ENCODE measurements around the gene WDR54.
"Not testable (repeated sequence)": the region's sequence is repeated elsewhere in the genome, so short reads cannot be mapped to it uniquely, and the experiment has no call there.

The WDR54 gene

GRCh38 chr2:74440378-74441169 is 19.0 kb downstream of the WDR54 start:
- Histone ChIP-seq H2AFZ (ENCODE audit: low read depth) (peak overlapping the region; percentile 75), H3K4me1 (ENCODE audit: low read depth, poor library complexity, severe bottlenecking) (peaks cover 12% of the 10 kb centered on the region), H3K9ac (peak overlapping the region; percentile 67), H3K4me2 (peak overlapping the region; percentile 63), H3K79me2 (ENCODE audit: insufficient read depth, low read depth) (no peaks in the 10 kb centered on the region), H3K36me3 (ENCODE audit: insufficient read depth) (no peaks in the 10 kb centered on the region), H3K4me3 (IDR thresholded peaks at IDR 0.05; ENCODE audit: insufficient read depth, low read depth, low read length) (peak overlapping the region; percentile 87), H3K27me3 (ENCODE audit: insufficient read depth, low read depth) (no peaks in the 10 kb centered on the region), H3K27ac (0 out of 2 replicates have a peak overlapping the region, but pooled peaks have one; percentile 12), H4K20me1 (ENCODE audit: insufficient read depth) (no peaks in the 10 kb centered on the region)
- TF ChIP-seq, protein P1, sequence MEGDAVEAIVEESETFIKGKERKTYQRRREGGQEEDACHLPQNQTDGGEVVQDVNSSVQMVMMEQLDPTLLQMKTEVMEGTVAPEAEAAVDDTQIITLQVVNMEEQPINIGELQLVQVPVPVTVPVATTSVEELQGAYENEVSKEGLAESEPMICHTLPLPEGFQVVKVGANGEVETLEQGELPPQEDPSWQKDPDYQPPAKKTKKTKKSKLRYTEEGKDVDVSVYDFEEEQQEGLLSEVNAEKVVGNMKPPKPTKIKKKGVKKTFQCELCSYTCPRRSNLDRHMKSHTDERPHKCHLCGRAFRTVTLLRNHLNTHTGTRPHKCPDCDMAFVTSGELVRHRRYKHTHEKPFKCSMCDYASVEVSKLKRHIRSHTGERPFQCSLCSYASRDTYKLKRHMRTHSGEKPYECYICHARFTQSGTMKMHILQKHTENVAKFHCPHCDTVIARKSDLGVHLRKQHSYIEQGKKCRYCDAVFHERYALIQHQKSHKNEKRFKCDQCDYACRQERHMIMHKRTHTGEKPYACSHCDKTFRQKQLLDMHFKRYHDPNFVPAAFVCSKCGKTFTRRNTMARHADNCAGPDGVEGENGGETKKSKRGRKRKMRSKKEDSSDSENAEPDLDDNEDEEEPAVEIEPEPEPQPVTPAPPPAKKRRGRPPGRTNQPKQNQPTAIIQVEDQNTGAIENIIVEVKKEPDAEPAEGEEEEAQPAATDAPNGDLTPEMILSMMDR (conservative IDR thresholded peaks at IDR 0.05; ENCODE audit: low read depth, low read length), result no peak

- TF ChIP-seq, protein P1 (conservative IDR thresholded peaks at IDR 0.05; ENCODE audit: low read depth, low read length), result no peak
- H3K9ac ChIP-seq, result peak overlapping the region; percentile 67; the same call in 1 of the 2 replicates
- no peaks in the 10 kb centered on the region for H3K27me3 ChIP-seq (ENCODE audit: insufficient read depth, low read depth)
- H2AFZ ChIP-seq (ENCODE audit: low read depth), result peak overlapping the region; percentile 75
- H4K20me1 ChIP-seq (ENCODE audit: insufficient read depth), result no peaks in the 10 kb centered on the region
- peak overlapping the region; percentile 63; the same call in 1 of the 2 replicates for H3K4me2 ChIP-seq
- no peak overlapping the region for H3K4me3 ChIP-seq (IDR thresholded peaks at IDR 0.05; ENCODE audit: insufficient read depth, low read depth, low read length)
- H3K36me3 ChIP-seq (ENCODE audit: insufficient read depth), result no peaks in the 10 kb centered on the region
- no peaks in the 10 kb centered on the region for H3K79me2 ChIP-seq (ENCODE audit: insufficient read depth, low read depth)
- H3K27ac ChIP-seq, result no peak overlapping the region
- H3K4me1 ChIP-seq (ENCODE audit: low read depth, poor library complexity, severe bottlenecking), result peaks cover 12% of the 10 kb centered on the region
Measured at GRCh38 chr2:74441170-74441689, 19.7 kb downstream of the WDR54 start.

DNA sequence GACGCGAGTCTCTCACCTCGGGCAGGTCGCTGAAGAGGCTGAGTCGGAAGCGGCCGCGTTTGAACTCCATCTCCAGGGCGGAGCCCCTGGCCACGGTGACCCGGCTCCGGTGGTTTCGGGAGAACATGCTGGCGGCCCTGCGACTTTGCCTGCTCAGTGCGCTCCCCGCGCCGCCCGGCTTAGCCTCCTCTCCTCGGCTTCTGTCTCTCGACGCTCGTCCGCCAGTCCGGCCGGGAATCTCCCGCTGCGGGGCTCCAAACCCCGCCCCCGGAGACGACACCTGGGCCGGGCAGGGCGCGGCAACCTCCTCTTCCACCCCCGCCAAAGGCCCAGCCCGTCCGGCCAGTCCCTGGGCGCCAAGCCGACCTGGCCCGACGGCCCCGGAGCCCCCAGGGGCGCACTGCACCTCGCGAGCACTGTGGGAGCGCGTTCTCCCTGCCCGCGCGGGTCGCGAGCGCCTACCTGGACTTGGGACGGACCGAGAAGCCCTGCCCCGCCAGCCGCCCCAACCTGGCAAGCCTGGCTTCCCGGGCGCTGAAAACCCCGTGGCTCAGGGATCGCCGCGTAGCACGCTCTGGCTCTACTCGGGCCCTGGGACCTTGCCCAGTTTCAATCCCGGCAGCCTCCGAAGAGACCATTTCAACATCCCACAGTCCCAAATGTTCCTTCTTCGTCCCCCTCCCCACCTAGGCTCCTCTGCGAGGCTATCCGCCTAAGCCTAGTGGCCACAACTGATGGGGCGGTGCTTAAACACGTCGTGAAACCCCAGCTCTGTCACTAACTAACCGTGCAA is 20.4 kb downstream of the WDR54 start, which contains the start of gene RTKN:
Gene RTKN, minus strand, starts transcription at position 248 of the 793 bp plus-strand sequence. Its CDS starts 121 bp downstream, at position 127.
- Histone ChIP-seq H3K27me3 (ENCODE audit: insufficient read depth, low read depth) (no peaks in the 10 kb centered on the region), H3K4me2 (peak within 1 kb of the TSS; percentile 63), H3K4me3 (IDR thresholded peaks at IDR 0.05; ENCODE audit: insufficient read depth, low read depth, low read length) (no peak within 1 kb of the TSS), H2AFZ (ENCODE audit: low read depth) (peak within 1 kb of the TSS; percentile 75), H3K4me1 (ENCODE audit: low read depth, poor library complexity, severe bottlenecking) (peaks cover 12% of the 10 kb centered on the region), H3K9ac (peak within 1 kb of the TSS; percentile 67; the same call in 1 of the 2 replicates), H4K20me1 (ENCODE audit: insufficient read depth) (no peaks in the 10 kb centered on the region), H3K79me2 (ENCODE audit: insufficient read depth, low read depth) (no peaks in the 10 kb centered on the region), H3K36me3 (ENCODE audit: insufficient read depth) (no peaks in the 10 kb centered on the region), H3K27ac (0 out of 2 replicates have a peak within 1 kb of the TSS, but pooled peaks have one; percentile 12)
- TF ChIP-seq, protein P1 (conservative IDR thresholded peaks at IDR 0.05; ENCODE audit: low read depth, low read length), result no peak

DNA sequence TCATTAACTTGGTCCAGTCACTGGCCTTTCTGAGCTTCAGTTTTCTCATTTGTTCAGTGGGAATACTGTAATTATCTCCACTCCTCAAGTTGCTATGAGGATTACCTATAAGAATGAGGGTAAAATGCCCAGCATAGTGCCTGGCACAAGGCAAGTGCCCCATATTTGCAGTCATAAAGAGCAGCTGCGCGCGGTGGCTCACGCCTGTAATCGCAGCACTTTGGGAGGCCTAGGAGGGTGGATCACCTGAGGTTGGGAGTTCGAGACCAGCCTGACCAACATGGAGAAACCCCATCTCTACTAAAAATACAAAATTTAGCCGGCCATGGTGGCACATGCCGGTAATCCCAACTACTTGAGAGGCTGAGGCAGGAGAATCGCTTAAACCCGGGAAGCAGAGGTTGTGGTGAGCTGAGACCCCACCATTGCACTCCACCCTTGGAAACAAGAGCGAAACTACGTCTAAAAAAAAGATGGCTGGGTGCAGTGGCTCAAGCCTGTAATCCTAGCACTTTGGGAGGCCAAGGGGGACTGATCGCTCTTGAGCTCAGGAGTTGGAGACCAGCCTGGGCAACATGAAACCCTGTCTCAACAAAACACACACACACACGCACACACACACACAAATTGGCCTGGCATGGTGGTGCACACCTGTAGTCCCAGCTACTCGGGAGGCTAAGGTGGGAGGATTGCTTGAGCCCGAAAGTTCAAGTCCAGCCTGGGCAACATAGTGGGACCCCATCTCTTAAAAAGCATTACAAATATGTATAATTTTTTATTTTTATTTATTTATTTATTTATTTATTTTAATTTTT is 21.2 kb downstream of the WDR54 start:
- not testable (repeated sequence) for H4K20me1 ChIP-seq (ENCODE audit: insufficient read depth); H3K27me3 ChIP-seq (ENCODE audit: insufficient read depth, low read depth); H3K4me3 ChIP-seq (IDR thresholded peaks at IDR 0.05; ENCODE audit: insufficient read depth, low read depth, low read length); H3K9ac ChIP-seq; H3K79me2 ChIP-seq (ENCODE audit: insufficient read depth, low read depth); H3K4me2 ChIP-seq; H2AFZ ChIP-seq (ENCODE audit: low read depth); H3K36me3 ChIP-seq (ENCODE audit: insufficient read depth); H3K27ac ChIP-seq
- H3K4me1 ChIP-seq (ENCODE audit: low read depth, poor library complexity, severe bottlenecking), result peaks cover 12% of the 10 kb centered on the region
